GM21576 (cell line): ENCODE measurements around the gene PSMG3.

Experiments
- ATAC-seq: cut with Tn5 transposase; IDR thresholded peaks from one replicate; pipeline ENCODE4 v1.9.1; 2021; ENCODE audit warnings: mild to moderate bottlenecking, moderate library complexity; ENCODE audit not compliant: unreplicated experiment

The PSMG3 gene

GRCh38 chr7:1559626-1560590 is 9.9 kb downstream of the PSMG3 start:
- ATAC-seq = no peak

DNA sequence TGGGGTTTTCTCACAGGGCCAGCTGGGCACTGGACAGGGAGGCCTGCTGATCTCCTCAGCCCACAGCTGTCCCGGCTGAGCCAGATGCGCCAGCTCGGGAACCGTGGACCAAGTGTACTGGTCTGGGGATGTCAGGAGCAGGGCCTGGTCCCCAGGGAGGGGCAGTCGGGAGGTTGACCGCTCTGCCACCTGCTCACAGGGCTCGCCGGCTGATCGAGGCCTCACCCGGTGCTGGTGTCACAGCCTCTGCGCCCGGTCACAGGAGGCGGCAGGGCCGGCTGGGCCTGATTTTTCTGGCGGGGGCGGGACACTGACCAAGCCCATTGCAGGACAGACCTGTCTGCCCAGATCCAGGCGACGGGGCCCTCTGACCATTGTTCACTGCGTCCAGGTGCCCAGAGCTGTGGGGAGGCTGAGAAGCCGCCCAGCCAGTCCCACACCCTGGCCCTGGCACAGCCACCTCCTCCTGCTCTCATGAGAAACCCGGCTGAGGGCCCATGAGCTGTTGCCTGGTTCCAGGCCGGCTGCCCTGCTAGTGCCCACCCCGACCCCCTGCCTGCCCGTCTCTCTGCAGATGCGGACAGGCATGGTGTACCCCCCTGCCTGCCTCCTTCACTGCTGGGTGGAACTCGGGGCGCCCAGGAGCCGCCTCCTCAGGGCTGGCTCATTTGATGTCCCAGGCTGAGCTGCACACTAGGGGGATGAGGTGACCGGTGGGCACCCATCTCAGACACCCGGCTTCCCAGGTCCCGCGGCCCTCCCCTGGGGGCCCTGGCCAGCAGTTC is 10.8 kb downstream of the PSMG3 start:
- ATAC-seq = no peak

DNA sequence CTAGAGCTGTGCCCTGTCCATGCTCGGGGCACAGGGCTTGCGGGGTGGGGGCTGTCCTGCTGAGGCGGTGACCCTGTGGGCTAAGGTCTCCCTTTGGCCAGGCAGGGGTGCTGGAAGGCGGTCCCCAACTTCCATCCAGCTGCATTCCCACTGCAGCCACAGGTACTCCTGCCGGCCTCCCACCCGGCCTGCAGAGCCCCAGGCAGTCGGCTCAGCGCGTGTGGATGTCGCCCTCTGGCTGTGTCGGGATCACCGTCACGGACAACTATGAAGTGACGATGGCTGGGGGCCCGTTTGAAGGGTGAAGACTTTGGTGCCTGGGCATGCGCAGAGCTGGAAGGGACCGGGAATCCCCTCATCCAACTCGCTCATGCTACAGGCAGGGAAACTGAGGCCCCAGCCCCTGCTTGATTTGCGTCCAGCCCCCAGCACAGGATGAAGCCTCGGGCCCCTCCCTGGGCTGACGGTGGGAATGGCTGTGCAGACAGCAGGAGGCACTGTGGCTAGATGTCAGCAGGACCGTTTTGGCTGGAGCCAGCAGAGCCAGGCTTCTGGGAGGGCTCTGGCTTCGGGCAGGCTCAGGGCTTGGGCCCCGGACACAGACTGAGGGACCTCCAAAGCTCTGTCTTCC is 11.5 kb downstream of the PSMG3 start:
- ATAC-seq = no peak

DNA sequence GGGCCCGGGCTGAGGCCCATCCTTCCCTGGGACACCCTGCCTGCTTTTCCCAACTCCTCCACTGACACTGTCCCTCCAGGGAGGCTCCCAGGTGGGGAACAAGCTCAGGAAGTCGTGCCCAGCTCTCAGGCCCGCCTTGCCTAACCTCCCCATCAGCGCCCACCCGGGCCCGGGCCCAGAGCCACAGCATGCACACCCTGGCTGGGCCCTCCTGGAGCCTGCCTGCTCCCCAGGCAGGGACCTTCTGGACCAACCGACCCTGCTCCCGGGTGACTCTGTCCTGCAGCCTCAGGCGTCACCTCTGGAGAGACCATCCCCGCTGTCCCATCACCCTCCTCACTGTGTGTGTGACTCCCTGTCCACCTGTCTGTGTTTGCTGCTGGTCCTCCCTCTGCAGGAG is 12.1 kb downstream of the PSMG3 start:
- no peak for ATAC-seq

GRCh38 chr7:1557006-1557405 is 12.8 kb downstream of the PSMG3 start:
- ATAC-seq = no peak

- ATAC-seq = no peak
Observed at GRCh38 chr7:1555813-1556543, 13.9 kb downstream of the PSMG3 start, which contains the start of gene TMEM184A. Gene TMEM184A (minus strand): TSS chr7:1556205. CDS start chr7:1555484, 721 bp downstream.

DNA sequence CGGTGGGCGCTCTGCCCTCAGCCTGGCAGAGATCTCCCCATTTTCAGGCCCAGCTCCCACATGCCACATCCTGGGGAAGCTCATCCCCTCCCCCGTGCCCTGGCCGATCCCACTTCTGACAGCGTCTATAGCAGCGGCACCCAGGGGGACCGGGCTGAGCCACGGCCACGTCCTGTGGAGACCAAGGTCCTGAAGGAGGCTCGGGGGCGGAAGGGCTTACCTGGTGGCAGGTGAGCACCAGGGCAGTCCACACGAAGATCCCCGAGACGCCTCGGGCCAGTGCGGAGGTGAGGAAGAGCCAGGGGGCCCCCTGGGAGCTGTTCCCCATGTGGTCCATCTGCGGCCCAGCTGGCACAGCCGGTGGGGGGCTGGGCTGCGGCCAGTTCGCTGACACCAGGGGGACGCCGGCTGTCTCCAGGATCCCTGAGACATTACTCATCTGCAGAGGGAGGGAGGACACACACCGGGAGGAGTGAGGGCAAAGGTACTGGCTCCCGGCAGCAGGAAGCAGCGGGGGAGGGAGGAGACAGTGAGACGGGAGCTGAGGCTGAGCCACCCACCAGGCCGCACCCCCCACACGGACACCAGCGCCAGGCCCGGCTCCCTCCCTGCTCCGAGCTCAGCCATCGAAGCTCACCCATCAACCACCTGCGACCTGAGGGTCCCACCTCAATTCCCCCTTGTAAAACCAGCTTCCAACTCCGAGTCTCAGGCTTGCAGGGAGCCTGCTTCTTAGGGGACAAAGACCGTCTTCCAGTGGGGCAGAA is 14.6 kb downstream of the PSMG3 start:
- no peak for ATAC-seq

DNA sequence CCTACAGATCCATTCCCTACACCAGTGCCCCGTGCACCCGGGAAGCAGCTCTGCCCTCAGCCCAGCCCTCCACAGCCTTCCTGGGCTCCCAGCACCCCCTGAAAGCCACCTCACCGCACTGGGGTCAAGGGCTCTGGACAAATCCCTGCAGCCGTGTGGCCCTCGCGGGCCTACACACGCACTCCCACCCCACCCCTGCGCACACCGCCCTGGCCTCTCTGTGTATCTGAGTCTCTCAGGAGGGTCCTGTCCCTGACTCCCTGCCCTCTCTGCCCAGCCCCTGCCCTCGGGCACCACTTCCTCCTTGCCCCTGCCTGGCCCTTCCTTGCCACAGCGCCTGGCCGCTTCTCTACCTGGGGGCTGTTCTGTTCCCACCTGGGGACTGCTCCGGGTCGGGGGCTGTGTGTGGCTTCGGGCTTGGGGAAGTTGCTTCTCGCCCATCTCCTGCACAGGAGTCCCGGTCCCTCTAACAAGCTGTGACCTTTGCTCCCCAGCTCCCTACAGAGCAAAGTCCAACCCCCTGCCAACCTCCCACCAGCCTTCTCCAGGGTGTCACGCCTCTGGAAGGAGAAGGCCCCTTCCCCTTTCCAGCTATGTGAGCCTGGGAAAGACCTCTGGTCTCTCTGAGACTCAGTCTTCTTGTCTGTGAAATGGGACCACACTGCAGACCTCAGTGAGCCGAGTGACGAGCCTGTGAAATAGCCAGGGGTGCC is 15.3 kb downstream of the PSMG3 start:
- no peak for ATAC-seq

GRCh38 chr7:1553512-1554210 is 16.2 kb downstream of the PSMG3 start:
- no peak for ATAC-seq

DNA sequence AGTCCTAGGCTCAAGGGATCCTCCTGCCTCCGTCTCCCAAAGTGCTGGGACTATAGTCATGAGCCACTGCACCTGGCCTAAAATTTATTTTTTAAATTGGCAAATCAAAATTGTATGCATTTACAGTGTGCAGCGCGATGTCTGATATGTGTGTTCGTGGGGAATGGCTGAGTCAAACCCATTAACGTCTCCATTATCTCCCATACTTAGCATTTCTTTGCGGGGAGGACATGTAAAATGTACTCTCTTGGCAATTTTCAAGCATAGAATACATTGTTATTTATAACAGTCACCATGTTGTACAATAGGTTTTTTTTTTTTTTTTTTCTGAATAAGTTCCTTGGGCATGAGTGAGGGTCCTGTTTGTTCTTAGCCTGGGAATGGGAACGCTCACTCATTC is 17.6 kb downstream of the PSMG3 start:
- no peak for ATAC-seq

DNA sequence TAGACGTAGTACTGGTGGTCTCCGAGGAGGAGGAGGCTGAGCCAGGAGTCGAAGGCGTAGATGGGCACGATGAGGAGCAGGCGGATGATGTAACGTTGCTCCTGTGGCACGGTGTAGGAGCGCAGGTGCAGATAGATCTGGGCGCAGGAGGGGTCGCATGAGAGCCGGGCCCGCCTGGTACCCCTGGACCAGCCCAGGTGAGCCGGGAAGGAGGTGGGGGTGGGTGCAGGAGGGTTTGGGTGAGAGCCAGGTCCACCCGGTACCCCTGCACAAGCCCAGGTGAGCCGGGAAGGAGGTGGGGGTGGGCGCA is 19.0 kb downstream of the PSMG3 start:
- no peak for ATAC-seq

GRCh38 chr7:1550005-1550845 is 19.6 kb downstream of the PSMG3 start:
- no peak for ATAC-seq

DNA sequence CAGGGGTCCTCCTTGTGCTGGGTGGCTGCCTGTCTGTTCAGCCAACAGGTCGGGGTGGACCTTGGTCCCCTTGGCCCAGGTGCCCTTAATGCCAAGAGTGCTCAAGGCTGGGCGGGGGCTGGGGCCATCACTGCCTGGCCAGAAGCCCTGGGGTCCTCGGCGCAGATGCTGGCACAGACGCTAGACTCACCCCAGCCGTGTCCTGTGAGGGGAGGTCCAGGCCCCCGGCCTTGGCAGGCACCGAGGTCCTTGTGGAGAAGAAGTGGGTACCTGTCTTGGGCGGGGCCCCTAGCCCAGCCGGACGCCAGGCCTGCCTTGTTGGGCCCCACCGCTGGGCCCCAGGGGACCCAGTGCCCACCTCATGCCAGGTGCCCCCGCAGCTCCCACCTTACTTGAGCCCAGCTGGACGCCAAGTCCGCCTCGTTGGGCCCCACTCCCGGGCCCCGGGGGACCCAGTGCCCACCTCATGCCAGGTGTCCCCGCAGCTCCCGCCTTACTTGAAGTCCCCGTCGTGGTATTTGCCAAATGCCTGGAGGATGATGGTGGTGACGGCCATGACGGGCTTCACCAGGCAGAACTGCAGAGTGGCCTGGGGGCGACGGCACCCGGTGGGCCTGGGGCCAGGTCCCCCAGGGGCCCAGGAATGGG is 20.4 kb downstream of the PSMG3 start:
- no peak for ATAC-seq

GRCh38 chr7:1548944-1549343 is 20.9 kb downstream of the PSMG3 start:
- no peak for ATAC-seq

DNA sequence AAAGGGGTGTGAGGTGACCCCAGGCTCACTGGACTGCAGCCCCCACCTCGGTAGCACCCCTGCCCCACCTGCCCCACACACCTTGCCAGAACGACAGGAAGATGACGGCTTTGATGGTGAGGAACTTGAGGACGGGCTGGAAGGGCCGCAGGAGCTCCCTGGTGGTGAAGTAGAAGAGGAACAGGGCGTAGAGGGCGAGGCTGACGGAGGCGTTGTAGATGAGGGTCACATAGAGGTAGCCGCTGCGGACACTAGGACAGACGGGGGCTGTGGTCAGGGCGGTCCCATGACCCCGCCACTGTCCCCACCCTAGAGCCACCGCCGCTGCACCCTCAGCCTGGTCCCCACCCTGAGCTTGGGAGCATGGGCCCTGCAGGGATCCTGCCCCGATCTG is 21.4 kb downstream of the PSMG3 start:
- ATAC-seq = no peak

- ATAC-seq = no peak
Observed at GRCh38 chr7:1547777-1548437, 21.9 kb downstream of the PSMG3 start.
